Upper lobe of left lung (tissue), 4 donors: ENCODE measurements around the gene SHC2.

Source experiments
- CTCF ChIP-seq, 6 experiments: fragments of 450-650 bp in 4 of 6; fragments of 200-600 bp in 2 of 6; sonication (generic) in 2 of 6; IDR thresholded peaks; one replicate each; pipeline ENCODE4 v1.5.1; 2016 to 2019; ENCODE audit warnings: antibody characterized with exemption in 6 of 6
- EP300 ChIP-seq, 4 donors: sonication (generic); formaldehyde crosslinking; IDR thresholded peaks; one replicate each; pipeline ENCODE4 v1.5.1; 2017; ENCODE audit warnings: antibody characterized with exemption in 4 of 4, control low read depth in 2 of 4
- POLR2A ChIP-seq, 4 donors: fragments of 450-650 bp; IDR thresholded peaks; one replicate each; pipeline ENCODE4 v1.5.1; 2016 to 2017; ENCODE audit warnings: antibody characterized with exemption in 4 of 4, mild to moderate bottlenecking in 2 of 4
- POLR2AphosphoS5 ChIP-seq, 2 donors: sonication (generic); formaldehyde crosslinking; IDR thresholded peaks; one replicate each; pipeline ENCODE4 v1.5.1; 2017; ENCODE audit warnings: antibody characterized with exemption in 2 of 2

GRCh38 chr19:389255-389934 is 71.4 kb downstream of the SHC2 start:
- TF ChIP-seq CTCF (IDR thresholded peaks at IDR 0.05), result no peak
- no peak for TF ChIP-seq POLR2A (IDR thresholded peaks at IDR 0.05)
- no peak for TF ChIP-seq POLR2AphosphoS5 (IDR thresholded peaks at IDR 0.05)
- no peak for TF ChIP-seq EP300 (IDR thresholded peaks at IDR 0.05)
